Neural cell (in vitro differentiated cells): ENCODE data around the gene PCDH18. TPM values are rescaled to one million over a fixed set of nuclear protein-coding genes. Genes with fewer than 3 reads are reported as not detected.

Experiments
- H2AFZ ChIP-seq: fragments of 200-600, 300-800 bp; sonication (generic), shearing (Covaris generic); 2 replicates; pipeline ENCODE4 v1.6.0; 2014; ENCODE audit warnings: low read depth, mild to moderate bottlenecking, antibody characterized with exemption, low read length, moderate library complexity
- H3F3A ChIP-seq: fragments of 200-600 bp; shearing (Covaris generic); 2 replicates; pipeline ENCODE4 v1.6.1; 2016; ENCODE audit warnings: mild to moderate bottlenecking, moderate library complexity, mixed read lengths, antibody characterized with exemption, low read length; ENCODE audit not compliant: insufficient read depth, poor library complexity, severe bottlenecking
- H3K27ac ChIP-seq: fragments of 200-600, 300-800 bp; sonication (generic), shearing (Covaris generic); 2 replicates; pipeline ENCODE4 v1.5.1; 2014; ENCODE audit warnings: mild to moderate bottlenecking, low read length, moderate library complexity
- H3K27me3 ChIP-seq: fragments of 300-800, 200-600 bp; sonication (generic), shearing (Covaris generic); 2 replicates; pipeline ENCODE4 v1.6.0; 2014; ENCODE audit warnings: mild to moderate bottlenecking, low read depth, low read length, moderate library complexity; ENCODE audit not compliant: insufficient read depth
- H3K36me3 ChIP-seq: fragments of 300-800, 200-600 bp; sonication (generic), shearing (Covaris generic); 2 replicates; pipeline ENCODE4 v1.5.1; 2014; ENCODE audit warnings: mild to moderate bottlenecking, antibody characterized with exemption, low read length, moderate library complexity; ENCODE audit not compliant: insufficient read depth
- H3K4me2 ChIP-seq: fragments of 300-800, 200-600 bp; sonication (generic), shearing (Covaris generic); 2 replicates; pipeline ENCODE4 v1.6.0; 2014; ENCODE audit warnings: mild to moderate bottlenecking, low read length
- H3K4me3 ChIP-seq: fragments of 300-800, 200-600 bp; sonication (generic), shearing (Covaris generic); 2 replicates; pipeline ENCODE4 v1.5.1; 2014; ENCODE audit warnings: mild to moderate bottlenecking, low read length, moderate library complexity
- H3K79me2 ChIP-seq: fragments of 200-600 bp; shearing (Covaris generic); replicated peaks from 2 replicates; pipeline ENCODE4 v1.6.0; 2014; ENCODE audit warnings: mild to moderate bottlenecking, low read length, moderate library complexity; ENCODE audit not compliant: insufficient read depth
- H3K9ac ChIP-seq: fragments of 300-800, 200-600 bp; sonication (generic), shearing (Covaris generic); 2 replicates; pipeline ENCODE4 v1.6.1; 2016; ENCODE audit warnings: mild to moderate bottlenecking, low read length, mixed read lengths
- H3K9me2 ChIP-seq: fragments of 200-600 bp; shearing (Covaris generic); 2 replicates; pipeline ENCODE4 v1.6.1; 2016; ENCODE audit warnings: mild to moderate bottlenecking, low read length, mixed read lengths; ENCODE audit not compliant: insufficient read depth
- H3K9me3 ChIP-seq: fragments of 200-600, 300-800 bp; sonication (generic), shearing (Covaris generic); 2 replicates; pipeline ENCODE4 v1.6.1; 2016; ENCODE audit warnings: mild to moderate bottlenecking, mixed run types, low read length, moderate library complexity, mixed read lengths
- H4K20me1 ChIP-seq: fragments of 200-600 bp; shearing (Covaris generic); 2 replicates; pipeline ENCODE4 v1.6.1; 2016; ENCODE audit warnings: mild to moderate bottlenecking, mixed run types; ENCODE audit not compliant: insufficient read depth
- EP300 ChIP-seq: fragments of 450-650 bp; conservative IDR thresholded peaks from 2 replicates; pipeline ENCODE4 v1.6.1; 2014; ENCODE audit warnings: antibody characterized with exemption, mild to moderate bottlenecking, moderate library complexity; ENCODE audit not compliant: poor library complexity, severe bottlenecking
- EZH2 ChIP-seq: fragments of 200-600, 300-800 bp; shearing (Covaris generic), sonication (generic); IDR thresholded peaks from 2 replicates; pipeline ENCODE4 v1.6.1; 2014; ENCODE audit warnings: antibody characterized with exemption, low read length, borderline replicate concordance, mild to moderate bottlenecking; ENCODE audit not compliant: insufficient read depth, poor library complexity, severe bottlenecking
- MXI1 ChIP-seq: fragments of 450-650 bp; conservative IDR thresholded peaks from 2 replicates; pipeline ENCODE4 v1.6.1; 2014; ENCODE audit warnings: antibody characterized with exemption, mild to moderate bottlenecking; ENCODE audit not compliant: poor library complexity, severe bottlenecking
- POLR2AphosphoS5 ChIP-seq: IDR thresholded peaks from 2 replicates; pipeline ENCODE4 v1.6.1; 2012
- RAD21 ChIP-seq: fragments of 450-650 bp; conservative IDR thresholded peaks from 2 replicates; pipeline ENCODE4 v1.6.1; 2014; ENCODE audit warnings: antibody characterized with exemption, mild to moderate bottlenecking, moderate library complexity
- SMC3 ChIP-seq: fragments of 450-650 bp; conservative IDR thresholded peaks from 2 replicates; pipeline ENCODE4 v1.6.1; 2014; ENCODE audit warnings: antibody characterized with exemption, mild to moderate bottlenecking, moderate library complexity; ENCODE audit not compliant: poor library complexity
- TAF1 ChIP-seq: IDR thresholded peaks from 2 replicates; pipeline ENCODE4 v1.6.1; 2012; ENCODE audit warnings: low read depth
- polyA plus RNA-seq: library from polyadenylated mRNA; depleted of rRNA; stranded (reverse); fragments of >200 nt; gene quantifications from 2 replicates; pipeline ENCODE4 v1.2.3, GENCODE V29; 2014
- TF ChIP-seq, protein P1 (sequence below): fragments of 450-650 bp; IDR thresholded peaks from 2 replicates; pipeline ENCODE4 v1.5.1; 2014; ENCODE audit warnings: antibody characterized with exemption, mild to moderate bottlenecking, moderate library complexity; ENCODE audit not compliant: poor library complexity, severe bottlenecking
- TF ChIP-seq, protein P2 (sequence below): IDR thresholded peaks from 2 replicates; pipeline ENCODE4 v1.6.1; 2012; ENCODE audit warnings: borderline replicate concordance

The PCDH18 gene
- polyA plus RNA-seq, 1 donor from 2014 or later: 0.09 TPM

DNA sequence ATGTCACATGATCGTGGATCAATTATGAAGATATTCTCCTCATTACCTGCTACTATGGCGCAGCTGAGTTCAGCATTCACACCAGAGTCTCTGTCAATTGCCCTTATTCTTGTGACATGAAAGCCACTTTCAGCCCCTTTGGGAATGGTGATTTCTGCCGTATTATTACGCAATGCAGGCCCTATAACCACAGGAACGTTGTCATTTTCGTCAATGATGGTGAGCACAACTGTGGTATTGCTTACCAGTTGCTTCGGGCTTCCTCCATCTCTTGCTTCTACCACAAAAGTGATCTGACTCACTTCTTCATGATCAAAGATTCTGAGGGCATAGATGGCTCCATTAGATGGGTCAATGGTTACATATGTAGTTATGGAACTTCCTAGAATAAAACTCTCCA, 2.1 kb downstream of the PCDH18 start:
- H3K79me2 ChIP-seq: peaks cover 7% of the 10 kb centered on the region

DNA sequence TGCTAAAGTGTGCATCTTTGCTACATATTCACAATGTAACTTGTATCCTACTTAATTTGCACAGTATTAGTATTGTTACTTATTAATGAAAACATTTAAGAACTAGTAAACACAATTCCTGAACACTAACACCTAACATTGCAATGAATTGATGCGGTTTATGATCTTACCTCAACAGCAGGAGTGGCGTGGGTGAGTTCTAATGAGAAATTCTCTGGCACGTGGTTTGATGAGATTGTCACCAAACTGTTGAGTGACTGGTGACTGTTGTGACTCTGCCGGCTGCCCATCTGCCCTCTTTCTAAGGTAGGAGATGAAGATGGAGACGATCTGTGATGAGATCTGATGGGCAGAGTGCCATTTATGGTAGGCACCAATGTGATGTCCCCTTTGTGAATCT, 2.9 kb downstream of the PCDH18 start:
- Histone ChIP-seq H3F3A (no peaks in the 10 kb centered on the region), H3K9me3 (no peaks in the 10 kb centered on the region), H4K20me1 (no peaks in the 10 kb centered on the region), H3K4me3 (no peak overlapping the region), H3K9ac (no peak overlapping the region), H3K27ac (no peak overlapping the region), H3K9me2 (no peaks in the 10 kb centered on the region), H3K4me2 (no peak overlapping the region), H3K79me2 (peaks cover 7% of the 10 kb centered on the region), H2AFZ (no peak overlapping the region), H3K27me3 (peaks cover 6% of the 10 kb centered on the region), H3K36me3 (no peaks in the 10 kb centered on the region)
- TF ChIP-seq, protein P1, sequence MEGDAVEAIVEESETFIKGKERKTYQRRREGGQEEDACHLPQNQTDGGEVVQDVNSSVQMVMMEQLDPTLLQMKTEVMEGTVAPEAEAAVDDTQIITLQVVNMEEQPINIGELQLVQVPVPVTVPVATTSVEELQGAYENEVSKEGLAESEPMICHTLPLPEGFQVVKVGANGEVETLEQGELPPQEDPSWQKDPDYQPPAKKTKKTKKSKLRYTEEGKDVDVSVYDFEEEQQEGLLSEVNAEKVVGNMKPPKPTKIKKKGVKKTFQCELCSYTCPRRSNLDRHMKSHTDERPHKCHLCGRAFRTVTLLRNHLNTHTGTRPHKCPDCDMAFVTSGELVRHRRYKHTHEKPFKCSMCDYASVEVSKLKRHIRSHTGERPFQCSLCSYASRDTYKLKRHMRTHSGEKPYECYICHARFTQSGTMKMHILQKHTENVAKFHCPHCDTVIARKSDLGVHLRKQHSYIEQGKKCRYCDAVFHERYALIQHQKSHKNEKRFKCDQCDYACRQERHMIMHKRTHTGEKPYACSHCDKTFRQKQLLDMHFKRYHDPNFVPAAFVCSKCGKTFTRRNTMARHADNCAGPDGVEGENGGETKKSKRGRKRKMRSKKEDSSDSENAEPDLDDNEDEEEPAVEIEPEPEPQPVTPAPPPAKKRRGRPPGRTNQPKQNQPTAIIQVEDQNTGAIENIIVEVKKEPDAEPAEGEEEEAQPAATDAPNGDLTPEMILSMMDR: no peak
- TF ChIP-seq MXI1 (no peak), EZH2 (no peak), TAF1 (no peak), EP300 (no peak), RAD21 (no peak), POLR2AphosphoS5 (no peak), SMC3 (no peak)
- TF ChIP-seq, protein P2, sequence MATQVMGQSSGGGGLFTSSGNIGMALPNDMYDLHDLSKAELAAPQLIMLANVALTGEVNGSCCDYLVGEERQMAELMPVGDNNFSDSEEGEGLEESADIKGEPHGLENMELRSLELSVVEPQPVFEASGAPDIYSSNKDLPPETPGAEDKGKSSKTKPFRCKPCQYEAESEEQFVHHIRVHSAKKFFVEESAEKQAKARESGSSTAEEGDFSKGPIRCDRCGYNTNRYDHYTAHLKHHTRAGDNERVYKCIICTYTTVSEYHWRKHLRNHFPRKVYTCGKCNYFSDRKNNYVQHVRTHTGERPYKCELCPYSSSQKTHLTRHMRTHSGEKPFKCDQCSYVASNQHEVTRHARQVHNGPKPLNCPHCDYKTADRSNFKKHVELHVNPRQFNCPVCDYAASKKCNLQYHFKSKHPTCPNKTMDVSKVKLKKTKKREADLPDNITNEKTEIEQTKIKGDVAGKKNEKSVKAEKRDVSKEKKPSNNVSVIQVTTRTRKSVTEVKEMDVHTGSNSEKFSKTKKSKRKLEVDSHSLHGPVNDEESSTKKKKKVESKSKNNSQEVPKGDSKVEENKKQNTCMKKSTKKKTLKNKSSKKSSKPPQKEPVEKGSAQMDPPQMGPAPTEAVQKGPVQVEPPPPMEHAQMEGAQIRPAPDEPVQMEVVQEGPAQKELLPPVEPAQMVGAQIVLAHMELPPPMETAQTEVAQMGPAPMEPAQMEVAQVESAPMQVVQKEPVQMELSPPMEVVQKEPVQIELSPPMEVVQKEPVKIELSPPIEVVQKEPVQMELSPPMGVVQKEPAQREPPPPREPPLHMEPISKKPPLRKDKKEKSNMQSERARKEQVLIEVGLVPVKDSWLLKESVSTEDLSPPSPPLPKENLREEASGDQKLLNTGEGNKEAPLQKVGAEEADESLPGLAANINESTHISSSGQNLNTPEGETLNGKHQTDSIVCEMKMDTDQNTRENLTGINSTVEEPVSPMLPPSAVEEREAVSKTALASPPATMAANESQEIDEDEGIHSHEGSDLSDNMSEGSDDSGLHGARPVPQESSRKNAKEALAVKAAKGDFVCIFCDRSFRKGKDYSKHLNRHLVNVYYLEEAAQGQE: no peak

More for the DNA sequence above, 2.1 kb downstream of the PCDH18 start:
- H3K9me3 ChIP-seq: no peaks in the 10 kb centered on the region
- H3K9ac ChIP-seq: no peak overlapping the region
- H3K27me3 ChIP-seq: peaks cover 6% of the 10 kb centered on the region
- H4K20me1 ChIP-seq: no peaks in the 10 kb centered on the region
- TF ChIP-seq RAD21 (no peak), MXI1 (no peak), SMC3 (no peak), EP300 (no peak), POLR2AphosphoS5 (no peak), EZH2 (no peak), TAF1 (no peak)
- TF ChIP-seq, protein P2: no peak
- TF ChIP-seq, protein P1: no peak
- no peak overlapping the region for H2AFZ ChIP-seq
- H3K9me2 ChIP-seq: no peaks in the 10 kb centered on the region
- H3K4me3 ChIP-seq: no peak overlapping the region
- no peaks in the 10 kb centered on the region for H3K36me3 ChIP-seq
- no peak overlapping the region for H3K27ac ChIP-seq
- H3K4me2 ChIP-seq: no peak overlapping the region
- H3F3A ChIP-seq: no peaks in the 10 kb centered on the region
